ENCODE results near the gene ALKBH8. TPM values are rescaled to one million over a fixed set of nuclear protein-coding genes. Genes with fewer than 3 reads are reported as not detected.

ALKBH8 gene
- total and polyA plus RNA-seq, 12 donors: 2.2 to 7.8 (median 6.4) TPM

DNA sequence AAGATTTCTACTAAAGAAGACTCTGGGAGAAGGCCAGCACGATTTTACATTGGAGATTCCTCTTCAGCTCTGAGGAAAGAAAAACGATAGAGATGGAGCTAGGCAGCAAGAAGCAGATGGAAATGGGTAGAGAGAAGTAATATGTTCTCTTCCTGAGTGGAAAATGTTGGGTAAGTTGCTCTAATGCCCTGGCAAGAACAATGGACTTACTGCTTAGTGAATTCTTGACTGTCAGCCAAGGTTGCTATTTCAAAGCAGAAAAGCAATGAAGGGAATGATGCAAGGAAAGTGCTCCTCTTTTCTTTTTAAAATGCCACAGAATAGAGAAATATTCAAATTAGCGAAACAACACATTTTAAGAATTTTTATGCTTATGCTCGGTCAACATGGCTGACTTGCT lies 69.5 kb downstream of the ALKBH8 start:
- intact Hi-C loops (cut with DNase I): no loop called here
- ATAC-seq (peak in 2 of 8 donors; percentile 42 to 61), DNase-seq (no peak)
- H3K36me3 ChIP-seq: peaks cover 0 to 5% (median under 1%) of the 10 kb centered on the region in 9 donors
- 70 to 72% methylated on average over 4 of the region's 4 CpGs for WGBS, 2 donors
- no peak overlapping the region for H3K4me3 ChIP-seq
- TF ChIP-seq, protein P1, sequence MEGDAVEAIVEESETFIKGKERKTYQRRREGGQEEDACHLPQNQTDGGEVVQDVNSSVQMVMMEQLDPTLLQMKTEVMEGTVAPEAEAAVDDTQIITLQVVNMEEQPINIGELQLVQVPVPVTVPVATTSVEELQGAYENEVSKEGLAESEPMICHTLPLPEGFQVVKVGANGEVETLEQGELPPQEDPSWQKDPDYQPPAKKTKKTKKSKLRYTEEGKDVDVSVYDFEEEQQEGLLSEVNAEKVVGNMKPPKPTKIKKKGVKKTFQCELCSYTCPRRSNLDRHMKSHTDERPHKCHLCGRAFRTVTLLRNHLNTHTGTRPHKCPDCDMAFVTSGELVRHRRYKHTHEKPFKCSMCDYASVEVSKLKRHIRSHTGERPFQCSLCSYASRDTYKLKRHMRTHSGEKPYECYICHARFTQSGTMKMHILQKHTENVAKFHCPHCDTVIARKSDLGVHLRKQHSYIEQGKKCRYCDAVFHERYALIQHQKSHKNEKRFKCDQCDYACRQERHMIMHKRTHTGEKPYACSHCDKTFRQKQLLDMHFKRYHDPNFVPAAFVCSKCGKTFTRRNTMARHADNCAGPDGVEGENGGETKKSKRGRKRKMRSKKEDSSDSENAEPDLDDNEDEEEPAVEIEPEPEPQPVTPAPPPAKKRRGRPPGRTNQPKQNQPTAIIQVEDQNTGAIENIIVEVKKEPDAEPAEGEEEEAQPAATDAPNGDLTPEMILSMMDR (IDR thresholded peaks at IDR 0.05): no peak
- peaks cover 0 to 9% (median 0%) of the 10 kb centered on the region in 9 donors for H3K4me1 ChIP-seq
- H3K27ac ChIP-seq: no peak overlapping the region
- H3K27me3 ChIP-seq: no peaks in the 10 kb centered on the region
- H3K9me3 ChIP-seq: no peaks in the 10 kb centered on the region

DNA sequence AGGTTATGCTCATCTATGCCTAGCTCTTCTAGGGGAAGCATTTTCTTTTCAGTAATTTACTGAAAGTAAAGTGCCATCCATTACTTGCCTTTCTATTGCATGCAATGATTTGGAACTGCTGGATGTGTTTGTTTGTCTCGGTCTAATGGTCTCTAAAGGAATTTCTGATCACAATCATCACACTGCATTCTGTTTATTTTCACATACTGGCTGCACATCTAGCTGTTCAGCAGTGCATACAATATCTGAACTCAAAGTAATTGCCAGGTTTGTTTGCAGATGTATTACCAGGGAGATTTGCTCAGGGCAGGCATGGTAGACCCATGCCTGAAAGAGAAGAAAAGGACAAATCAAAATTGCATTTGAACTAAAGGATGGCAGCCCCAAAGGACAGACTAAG lies 71.5 kb downstream of the ALKBH8 start:
- DNase-seq (no peak), ATAC-seq (no peak)
- H3K9me3 ChIP-seq: no peaks in the 10 kb centered on the region
- TF ChIP-seq, protein P1 (IDR thresholded peaks at IDR 0.05): no peak
- intact Hi-C loops (cut with DNase I): no loop called here
- WGBS, 2 donors: 71 to 83% methylated on average over 1 of the region's 1 CpG
- no peak overlapping the region for H3K27ac ChIP-seq
- H3K27me3 ChIP-seq: no peaks in the 10 kb centered on the region
- no peak overlapping the region for H3K4me3 ChIP-seq
- peaks cover 0 to 9% (median 0%) of the 10 kb centered on the region in 9 donors for H3K4me1 ChIP-seq
- no peaks in the 10 kb centered on the region for H3K36me3 ChIP-seq

DNA sequence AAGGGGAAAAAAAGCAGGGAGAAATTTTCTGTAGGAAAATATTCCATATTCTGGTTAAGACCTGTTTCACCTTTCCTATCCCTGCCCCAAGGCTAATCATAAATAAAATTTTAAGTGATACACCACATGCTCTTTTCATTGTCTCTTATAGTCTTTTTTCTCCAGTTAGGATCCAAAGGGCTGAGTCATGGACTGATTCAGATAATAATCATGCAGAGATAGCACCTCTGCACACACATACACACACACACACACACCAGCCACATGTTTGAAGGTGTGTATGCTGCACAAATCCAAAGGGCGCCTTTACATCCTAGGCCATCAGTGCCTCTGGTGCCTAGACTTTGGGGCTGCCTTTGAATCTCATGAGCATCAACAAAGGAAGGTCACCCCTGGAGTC lies 72.4 kb downstream of the ALKBH8 start:
- Histone ChIP-seq H3K27me3 (no peaks in the 10 kb centered on the region), H3K27ac (no peak overlapping the region), H3K4me3 (no peak overlapping the region), H3K4me1 (peaks cover 0 to 9% (median 0%) of the 10 kb centered on the region in 9 donors), H3K36me3 (no peaks in the 10 kb centered on the region), H3K9me3 (peaks cover 0 to 3% (median 0%) of the 10 kb centered on the region in 11 donors)
- 89 to 92% methylated on average over 1 of the region's 1 CpG for WGBS, 2 donors
- intact Hi-C loops (cut with DNase I): no loop called here
- ATAC-seq: no peak
- no peak for DNase-seq
- TF ChIP-seq, protein P1 (IDR thresholded peaks at IDR 0.05): no peak

DNA sequence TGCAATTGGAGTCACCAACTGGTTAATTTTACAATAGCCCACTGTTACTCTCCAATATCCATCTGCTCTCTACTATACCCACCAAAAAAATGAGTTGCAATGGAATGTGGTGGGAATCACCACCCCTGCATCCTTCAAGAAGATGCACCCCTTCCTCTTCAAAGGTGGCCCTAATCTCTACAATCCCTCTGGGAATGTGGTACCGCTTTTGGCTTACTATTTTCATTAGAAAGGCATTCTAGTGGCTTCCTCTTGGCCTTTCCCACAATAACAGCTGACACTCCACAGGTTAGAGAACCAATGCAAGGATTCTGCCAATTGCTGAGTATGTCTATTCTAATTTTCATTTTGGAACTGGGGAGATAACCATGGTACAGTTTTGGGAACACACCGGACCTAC lies 74.7 kb downstream of the ALKBH8 start:
- 77 to 81% methylated on average over 2 of the region's 2 CpGs for WGBS, 2 donors
- intact Hi-C loops (cut with DNase I): no loop called here

More for the DNA sequence above, 74.7 kb downstream of the ALKBH8 start:
- no peak for ATAC-seq
- peaks cover 0 to 3% (median 0%) of the 10 kb centered on the region in 11 donors for H3K9me3 ChIP-seq
- H3K4me1 ChIP-seq: peaks cover 0 to 4% (median 0%) of the 10 kb centered on the region in 9 donors
- TF ChIP-seq, protein P1 (IDR thresholded peaks at IDR 0.05): no peak
- no peaks in the 10 kb centered on the region for H3K27me3 ChIP-seq
- no peak overlapping the region for H3K4me3 ChIP-seq
- no peak overlapping the region for H3K27ac ChIP-seq
- no peaks in the 10 kb centered on the region for H3K36me3 ChIP-seq
- DNase-seq: no peak

All from heart right ventricle (tissue), 16 donors.